Vagina (tissue), 2 donors: ENCODE measurements around the gene ACY1.

Source experiments
- CTCF ChIP-seq, 3 experiments: fragments of 450-650 bp in 2 of 3; fragments of 200-600 bp in 1 of 3; sonication (generic) in 1 of 3; IDR thresholded peaks; one replicate each; pipeline ENCODE4 v1.5.1; 2017 to 2019; ENCODE audit warnings: antibody characterized with exemption in 3 of 3, mild to moderate bottlenecking in 2 of 3, moderate library complexity in 2 of 3
- POLR2A ChIP-seq, 2 donors: fragments of 450-650 bp; IDR thresholded peaks; one replicate each; pipeline ENCODE4 v1.6.1; 2017; ENCODE audit warnings: antibody characterized with exemption in 2 of 2, mild to moderate bottlenecking in 2 of 2, moderate library complexity in 2 of 2
- POLR2AphosphoS5 ChIP-seq, 2 donors: sonication (generic); formaldehyde crosslinking; IDR thresholded peaks; one replicate each; pipeline ENCODE4 v1.9.0; 2017; ENCODE audit warnings: antibody characterized with exemption in 2 of 2, mild to moderate bottlenecking in 2 of 2, low read depth in 1 of 2; ENCODE audit not compliant: insufficient read depth in 1 of 2

GRCh38 chr3:51980253-51980652, 3.1 kb upstream of the ACY1 start:
- TF ChIP-seq POLR2AphosphoS5 (IDR thresholded peaks at IDR 0.05; ENCODE audit: insufficient read depth in 1 of 2, low read depth in 1 of 2) (no peak), CTCF (IDR thresholded peaks at IDR 0.05) (no peak), POLR2A (IDR thresholded peaks at IDR 0.05) (no peak)
